Measurements from ENCODE around the gene MARCHF10.
"Not testable (repeated sequence)": the region's sequence is repeated elsewhere in the genome, so short reads cannot be mapped to it uniquely, and the experiment has no call there.

MARCHF10 gene

DNA sequence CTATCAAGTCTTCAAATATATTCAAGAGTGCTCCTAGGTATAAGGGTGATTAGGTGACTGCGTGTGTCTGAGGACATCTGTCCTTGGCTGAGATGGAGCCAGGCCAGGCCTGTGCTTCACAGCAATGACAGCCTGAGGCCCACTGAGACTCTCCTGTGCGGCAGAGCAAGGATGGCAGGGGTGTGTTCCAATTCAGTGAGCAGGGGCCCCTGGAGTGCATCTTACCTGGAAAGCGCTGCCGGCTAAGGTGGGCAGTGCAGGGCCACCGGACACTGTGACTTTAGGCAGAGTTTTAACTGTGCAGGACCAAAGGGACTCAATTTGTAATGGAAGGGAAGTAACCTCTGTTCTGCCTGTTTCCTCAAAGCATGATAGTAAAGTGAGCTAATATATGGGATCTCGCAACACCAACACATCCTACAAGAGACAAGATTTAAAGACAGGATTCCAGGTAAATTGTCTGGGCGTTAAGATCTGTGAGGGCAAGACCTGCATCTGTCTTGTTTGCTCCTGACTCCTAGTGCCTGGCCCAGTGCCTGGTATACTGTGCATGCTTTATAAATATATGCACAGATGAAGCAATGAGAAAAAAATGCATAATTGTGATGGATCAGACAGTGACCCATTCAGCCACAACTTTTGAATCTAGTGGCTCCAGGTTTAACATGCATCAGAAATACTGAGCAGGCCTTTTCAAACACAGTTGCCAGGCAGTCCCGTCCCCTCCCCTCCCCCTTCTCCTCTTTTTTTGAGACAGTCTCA, 93.9 kb downstream of the MARCHF10 start:
- DNase-seq = peak; percentile 75

DNA sequence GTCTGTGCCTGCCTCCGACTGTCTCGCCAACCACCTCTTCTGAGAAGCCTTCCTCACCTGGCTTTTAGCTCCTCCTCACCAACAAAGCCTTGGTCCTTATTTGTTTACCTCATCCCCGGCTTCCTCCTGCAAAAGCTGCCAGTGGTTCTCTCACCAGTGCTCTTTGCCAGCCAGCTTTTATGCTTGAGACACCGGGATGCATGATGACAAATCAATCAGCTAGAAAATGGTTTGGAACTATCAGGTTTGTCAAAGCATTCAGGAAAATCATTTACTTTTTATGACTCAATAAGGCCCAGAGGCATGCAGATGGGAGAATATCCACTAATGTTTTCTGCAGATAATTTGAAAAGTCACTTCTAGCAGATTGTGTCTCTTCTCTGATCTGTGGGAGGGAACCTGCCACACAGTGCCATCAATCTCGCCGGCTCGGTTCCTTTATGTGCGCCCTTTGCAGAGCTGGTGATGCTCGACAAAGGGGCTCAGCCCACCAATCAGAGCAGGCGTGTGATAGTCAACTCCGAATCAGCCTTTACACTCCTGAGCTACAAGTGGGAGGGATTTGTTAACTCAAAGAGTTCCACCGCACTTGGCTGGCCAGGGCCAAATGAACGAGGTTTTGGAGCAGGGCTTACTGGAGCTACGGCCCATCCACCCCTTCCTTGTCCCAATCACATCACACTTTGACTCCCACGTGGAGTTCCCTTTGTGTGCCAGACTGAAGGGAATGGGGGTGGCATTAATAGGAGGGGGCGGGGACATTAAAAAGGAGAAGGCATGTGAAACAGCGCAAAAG, 94.8 kb downstream of the MARCHF10 start:
- no peak for DNase-seq

DNA sequence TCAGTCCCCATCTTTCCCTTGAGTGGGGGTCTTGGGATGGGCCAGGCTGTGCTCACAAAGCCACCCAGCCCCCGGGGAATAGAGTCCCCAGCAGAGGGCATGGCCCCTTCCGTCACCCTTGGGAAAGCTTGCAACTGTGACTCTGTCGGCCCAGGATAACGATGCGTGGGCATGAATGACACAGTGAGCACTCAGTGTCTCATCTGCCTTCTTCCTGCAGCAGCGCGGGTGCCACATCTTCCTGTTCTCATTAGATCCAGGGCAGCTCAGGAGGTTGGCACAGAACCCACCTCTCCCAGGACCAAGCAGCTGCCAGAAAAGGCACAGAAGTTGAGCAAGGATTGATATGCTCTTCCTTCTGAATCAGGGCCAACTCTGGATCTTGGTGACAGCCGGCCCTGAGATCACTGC, 95.9 kb downstream of the MARCHF10 start:
- DNase-seq = no peak

DNA sequence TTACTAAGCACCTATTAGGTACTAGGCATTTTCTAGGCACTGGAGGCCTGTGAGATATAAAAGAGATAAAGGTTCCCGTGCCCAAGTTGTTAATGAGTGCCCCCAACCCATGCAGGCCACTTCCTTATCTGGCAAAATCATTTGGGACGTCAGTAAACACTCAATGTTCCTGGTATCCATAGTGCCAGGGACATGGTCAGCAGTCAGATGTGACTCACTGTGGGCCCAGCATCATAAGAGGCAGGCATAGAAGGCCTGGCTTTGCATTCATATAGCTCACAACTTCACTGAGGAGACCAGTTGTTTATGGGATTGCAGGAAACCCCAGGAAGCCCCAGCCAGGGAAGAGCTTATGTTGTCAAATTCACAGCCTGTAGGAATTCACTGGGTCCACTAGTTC, 99.5 kb downstream of the MARCHF10 start:
- DNase-seq = no peak

DNA sequence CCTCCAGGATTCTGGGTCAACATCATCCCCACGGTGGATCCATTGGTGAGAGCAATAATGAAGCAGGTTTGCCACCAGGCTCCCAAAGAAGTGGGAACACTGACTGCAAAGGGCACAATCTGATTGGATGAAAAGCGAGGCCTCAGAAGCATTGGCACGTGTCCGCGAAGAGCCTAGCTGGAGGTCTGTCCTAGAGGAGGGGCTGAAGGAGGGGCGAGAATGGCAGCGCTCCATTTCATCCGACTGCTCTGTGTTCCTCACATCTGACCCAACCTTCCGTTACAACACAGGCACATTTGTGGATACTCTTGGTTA, 100.7 kb downstream of the MARCHF10 start:
- DNase-seq = no peak

DNA sequence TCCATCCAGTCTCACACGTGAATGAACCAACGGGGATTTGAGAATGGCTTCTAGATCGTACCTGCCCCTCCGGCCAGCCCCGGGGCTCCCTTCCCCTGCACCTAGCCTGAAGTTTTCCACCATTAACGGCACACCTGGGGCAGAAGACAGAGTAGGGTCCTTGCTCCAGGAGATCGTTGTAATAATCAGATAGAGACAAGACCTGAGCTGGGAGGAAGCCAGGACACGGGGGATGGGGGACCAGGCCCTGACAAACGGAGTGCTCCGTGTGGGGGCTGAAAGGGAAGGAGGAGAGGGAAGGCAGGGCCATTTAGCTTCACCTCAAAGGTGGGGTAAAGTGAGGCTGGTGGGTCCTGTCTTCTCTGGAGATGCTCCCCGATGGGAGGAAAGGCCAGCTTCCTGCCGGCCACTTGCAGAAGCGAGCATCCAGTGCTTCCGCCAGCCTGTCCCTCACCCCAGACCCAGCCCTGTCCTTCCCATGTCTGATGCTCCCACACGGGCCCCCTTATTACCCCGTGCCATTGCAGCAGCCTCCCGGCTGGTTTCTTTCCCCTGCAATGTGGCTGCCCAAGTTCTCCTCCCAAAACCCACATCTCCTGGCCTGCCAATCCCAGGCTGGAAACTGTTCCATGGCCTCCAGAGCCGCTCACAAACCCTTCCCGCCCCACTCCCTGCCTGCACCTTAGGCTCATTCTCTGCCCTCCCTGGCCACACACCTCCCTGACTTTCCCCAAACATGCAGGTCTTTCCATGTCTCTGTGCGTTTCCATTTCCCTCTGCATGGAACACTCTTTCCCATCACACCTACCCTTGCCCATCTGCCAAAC, 101.3 kb downstream of the MARCHF10 start:
- no peak for DNase-seq

DNA sequence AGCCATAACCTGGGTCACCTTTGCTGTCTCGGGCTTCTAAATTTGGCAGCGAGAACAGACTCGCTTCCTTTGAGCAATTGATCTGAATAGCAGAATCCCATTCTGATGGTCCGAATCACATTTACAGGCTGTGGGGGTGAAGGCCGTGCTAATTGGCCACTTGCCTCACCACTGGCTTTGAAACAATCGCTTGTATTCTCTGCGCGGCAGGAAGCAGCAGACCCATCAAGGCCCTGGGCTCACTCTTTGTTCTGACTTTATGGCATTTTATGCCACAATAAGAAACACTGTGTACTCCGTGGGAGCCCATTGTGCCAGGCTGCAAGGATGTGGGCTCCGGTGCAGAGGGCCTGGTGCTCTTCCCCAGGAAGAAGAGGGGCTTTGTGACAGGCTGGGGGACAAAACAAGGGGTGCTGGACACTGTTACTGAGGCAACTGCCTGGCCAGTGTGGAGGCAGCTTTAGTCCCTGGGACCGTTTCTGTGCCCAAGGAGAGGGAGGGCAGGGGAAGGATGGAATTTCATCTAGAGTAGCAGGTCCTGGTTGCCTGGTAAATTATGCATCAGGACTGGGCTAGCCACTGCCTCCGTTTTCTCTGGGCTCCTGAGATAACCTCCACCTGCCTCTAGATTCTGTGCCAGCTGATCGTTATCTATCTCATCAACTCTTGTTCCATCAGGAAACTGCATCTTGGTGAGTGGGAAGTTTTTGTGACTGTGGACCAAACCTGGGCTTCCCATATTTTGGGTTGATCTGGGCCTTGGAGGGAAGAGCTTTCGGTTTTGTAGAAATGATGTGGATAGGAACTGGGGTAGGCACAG, 102.1 kb downstream of the MARCHF10 start:
- peak; percentile 52 for DNase-seq

DNA sequence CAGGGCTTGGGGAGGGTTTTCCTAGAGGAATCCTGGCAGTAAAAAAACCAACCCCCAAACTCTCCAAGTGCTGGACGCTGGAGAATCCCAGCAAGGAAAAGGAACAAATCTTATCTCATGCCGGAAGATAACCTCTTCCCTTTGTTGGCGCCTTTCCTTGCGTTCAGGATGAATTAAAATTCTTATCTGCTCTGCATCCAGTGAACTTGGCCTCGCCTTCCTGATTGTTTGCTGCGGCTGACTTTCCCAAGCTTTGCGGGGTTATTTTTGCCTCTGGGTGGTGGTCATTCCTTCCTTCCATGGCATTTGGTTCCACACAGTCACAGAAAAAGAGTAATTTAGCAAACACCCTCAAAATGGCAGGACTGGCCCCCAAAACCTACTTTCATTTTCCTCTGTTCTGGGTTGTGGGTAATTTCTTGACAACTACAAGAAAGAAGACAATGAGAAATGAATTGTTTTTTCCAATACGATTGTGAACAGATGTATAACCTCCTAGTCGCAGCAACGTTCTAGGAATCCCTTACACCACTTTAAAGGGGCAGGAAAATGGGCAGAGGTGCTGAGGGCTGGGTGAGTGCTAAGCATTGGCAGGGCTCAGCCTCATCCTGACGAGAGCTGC, 102.8 kb downstream of the MARCHF10 start:
- peak; percentile 36 for DNase-seq

DNA sequence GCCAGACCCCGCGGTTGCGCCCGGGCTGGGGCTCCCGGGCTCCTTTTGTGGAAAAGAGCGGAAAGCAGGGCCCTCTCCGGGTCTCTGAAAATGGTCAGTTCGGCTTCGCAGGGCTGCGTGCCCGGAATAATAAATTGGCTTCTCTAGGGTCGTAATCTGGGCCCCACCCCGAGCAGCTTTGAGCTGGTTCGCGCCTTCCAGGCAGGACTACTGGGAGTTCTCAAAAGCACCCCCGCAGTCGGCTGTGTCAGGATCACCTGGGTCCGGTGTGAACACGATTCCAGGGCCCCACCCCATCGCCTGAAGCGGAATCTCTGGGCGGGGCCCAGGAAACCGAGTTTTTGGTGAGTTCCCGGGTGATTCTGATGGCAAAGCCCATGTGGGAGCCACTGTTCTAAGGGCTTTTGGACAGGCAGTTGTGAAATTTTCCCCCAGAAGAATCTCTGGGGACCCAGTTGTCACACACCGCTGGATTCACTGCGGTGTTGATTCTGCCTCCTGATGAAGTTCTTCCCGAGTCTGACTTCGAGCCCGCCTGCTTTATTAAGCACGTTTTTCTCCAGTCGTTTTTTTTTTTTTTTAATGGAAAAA, 103.6 kb downstream of the MARCHF10 start:
- peak; percentile 53 for DNase-seq

DNA sequence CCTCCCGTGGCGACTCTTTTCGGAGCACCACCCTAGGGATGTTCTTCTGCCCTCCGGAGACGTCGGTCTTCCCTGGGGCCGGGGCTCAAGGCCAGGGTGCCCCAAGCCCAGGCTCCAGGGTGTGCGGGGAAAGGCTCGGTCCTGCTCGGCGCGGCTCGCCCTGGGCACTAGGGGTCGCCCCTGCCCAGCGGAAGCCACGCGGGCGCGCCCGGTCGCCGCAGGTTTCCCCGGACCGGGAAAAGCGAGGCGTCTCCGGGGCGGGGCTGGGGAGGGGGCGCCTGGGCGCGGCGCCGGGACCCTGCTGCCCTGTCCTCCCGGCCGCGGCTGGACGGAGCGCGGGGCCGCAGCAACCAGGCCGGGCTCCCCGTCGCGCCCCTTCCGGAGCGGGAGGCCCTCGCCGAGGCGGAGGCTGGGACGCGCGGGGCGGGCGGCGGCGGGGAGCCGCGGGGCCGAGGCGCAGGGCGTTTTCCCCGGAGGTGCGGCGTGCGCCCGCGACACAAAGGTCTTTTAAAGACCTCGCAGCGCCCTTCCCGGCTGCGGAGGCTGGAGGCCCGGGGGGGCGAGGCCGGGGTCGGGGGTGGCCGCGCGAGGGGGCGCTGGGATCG, 104.2 kb downstream of the MARCHF10 start:
- DNase-seq = peak; percentile 68

DNA sequence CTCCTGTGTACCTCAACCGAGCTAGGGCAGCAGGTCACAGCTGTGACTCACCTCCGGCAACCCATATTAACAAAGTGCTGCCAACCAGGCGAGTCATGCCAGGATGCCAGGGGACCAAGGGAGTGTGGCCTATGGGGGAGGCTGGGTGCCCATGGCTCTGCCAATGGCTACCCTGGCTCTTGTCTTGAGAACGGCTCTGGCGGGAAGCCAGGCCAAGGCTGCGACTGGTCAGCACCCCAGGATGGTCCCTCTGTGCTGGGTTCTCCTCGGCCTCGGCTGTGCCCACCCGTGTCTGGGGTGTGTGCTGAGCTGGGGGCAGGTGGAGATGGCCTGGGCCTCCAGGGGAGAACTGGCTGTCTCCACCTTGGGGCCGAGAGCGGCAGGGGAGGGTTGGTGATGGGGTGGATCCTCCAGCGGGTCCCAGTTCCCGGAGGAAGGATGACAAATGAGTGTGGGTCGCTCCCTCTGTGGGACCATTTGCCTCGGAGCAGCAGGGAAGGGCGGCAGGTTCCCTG, 104.8 kb downstream of the MARCHF10 start:
- DNase-seq = peak; percentile 59

DNA sequence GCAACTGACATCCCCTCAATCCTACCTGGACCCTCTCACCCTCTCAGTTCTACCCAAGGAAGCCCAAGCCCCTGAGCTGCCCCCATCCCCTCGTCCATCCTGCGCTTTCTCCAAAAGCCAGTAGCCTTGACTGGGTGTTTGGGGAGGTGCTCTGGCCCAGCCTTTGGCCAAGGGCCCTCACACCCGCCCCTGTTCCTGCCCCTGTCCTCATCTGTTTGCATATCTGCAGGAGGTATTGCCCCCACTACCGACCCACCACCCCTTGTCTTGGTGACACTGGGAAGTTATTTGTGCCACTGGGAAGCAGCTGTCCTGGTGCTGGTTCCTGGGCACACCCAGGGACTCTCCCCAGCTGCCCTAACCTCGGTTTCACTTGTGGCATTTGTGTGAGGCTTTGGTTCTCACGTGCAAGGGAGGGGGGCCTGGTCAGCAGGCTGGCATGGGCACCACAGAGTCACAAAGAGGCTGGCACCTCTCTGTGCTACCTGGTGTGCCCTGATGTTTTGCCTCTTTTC, 105.3 kb downstream of the MARCHF10 start:
- DNase-seq = no peak

DNA sequence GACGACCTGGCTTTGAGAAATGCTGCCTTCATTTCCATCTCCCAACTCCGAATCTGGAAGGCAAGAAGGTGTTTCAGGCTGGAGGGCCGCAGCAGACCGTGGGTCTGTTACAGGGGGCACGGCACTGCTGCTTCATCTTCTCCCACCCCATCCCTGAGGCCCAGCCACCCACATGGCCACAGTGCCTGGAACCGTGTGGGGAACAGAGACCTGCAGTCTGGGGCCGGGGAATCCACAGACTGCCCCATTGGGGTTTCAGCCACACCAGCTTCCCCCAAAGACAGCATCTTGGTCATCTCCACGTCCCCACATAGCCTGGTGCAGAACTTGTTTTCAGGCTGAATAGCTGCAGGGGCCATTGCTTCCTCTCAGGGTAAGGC, 106.4 kb downstream of the MARCHF10 start:
- no peak for DNase-seq

DNA sequence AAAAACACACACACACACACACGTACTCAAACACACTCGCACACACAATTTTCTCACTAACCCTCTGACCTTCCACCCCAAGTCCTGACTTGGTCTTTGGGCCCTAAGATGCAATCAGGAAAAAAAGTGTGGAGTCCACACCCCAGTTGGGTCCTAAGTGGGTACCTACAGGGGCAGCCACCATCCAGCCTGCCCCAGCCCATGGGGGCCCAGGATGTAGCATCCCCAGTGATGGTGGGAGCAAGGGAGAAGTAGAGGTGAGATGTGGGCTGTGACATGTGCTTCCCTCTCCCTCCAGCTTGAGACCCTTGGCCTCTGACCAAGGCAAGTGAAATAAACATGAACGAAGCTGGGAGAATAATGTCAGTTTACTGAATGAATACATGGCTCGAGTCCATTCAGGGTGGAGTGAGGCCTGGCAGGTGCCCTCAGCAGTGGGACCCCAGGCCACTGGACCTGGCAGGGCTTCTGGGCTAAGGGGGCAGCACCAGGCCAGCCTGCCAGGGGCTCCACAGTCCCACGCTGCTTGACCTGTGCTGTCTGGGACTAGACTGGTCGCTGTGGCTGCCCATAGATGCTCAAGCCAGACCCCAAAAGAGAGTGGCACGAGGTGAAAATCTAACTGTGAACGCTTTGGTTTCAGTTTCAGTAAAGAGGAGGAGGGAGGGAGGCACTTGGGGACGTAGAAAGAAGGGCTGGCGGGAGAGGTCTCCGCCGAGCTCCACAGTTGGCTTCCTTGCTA, 107.0 kb downstream of the MARCHF10 start:
- DNase-seq = no peak

DNA sequence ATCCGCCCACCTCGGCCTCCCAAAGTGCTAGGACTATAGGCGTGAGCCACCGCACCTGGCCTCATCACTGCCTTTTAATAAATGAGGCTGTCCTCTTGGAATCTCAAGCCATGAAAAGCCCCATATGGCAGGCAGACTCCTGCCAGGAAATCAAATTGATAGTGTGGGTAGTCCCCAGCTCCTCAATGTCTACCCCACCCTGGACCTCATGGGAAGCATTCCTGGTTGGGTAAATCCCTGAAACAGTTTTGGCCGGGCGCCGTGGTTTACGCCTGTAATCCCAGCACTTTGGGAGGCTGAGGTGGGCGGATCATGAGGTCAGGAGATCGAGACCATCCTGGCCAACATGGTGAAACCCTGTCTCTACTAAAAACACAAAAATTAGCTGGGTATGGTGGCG, 109.7 kb downstream of the MARCHF10 start:
- DNase-seq = peak; percentile 64

DNA sequence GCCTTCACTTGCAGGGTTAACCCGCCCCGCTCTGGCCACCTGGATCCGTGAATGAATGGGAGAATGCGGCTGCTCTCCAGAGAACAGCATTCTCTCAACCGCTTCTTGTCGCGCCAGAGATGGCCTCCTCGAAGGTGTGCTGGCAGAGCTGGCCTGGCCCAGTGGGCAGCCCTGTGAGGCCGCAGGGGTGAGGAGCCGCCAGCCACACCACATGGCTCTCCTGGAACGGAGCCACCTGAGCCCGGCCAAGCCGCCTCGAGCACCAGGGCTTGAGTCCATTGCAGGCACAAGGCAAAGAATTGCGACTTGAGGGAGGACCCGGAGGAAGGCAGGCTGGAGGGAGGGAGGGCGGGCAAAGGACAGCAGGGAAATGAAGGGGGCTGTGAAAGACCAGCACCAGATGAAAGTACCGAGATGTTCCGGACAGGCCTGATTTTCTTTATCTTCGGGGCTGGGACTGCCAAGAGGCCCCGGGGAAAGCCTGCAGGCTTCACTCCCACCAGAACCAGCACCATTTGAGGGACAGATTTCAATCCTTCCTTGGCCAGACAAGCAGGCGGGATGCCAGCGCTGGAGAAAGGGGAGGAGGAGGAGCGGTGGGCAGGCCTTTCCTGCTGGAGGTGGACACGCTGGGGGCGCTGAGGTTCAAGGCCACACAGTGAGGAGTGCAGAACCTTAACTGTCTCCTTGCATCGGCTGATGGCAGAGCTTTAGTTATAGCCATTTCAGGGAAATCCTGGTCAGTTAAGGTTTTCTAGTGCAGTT, 111.2 kb downstream of the MARCHF10 start:
- DNase-seq = no peak

DNA sequence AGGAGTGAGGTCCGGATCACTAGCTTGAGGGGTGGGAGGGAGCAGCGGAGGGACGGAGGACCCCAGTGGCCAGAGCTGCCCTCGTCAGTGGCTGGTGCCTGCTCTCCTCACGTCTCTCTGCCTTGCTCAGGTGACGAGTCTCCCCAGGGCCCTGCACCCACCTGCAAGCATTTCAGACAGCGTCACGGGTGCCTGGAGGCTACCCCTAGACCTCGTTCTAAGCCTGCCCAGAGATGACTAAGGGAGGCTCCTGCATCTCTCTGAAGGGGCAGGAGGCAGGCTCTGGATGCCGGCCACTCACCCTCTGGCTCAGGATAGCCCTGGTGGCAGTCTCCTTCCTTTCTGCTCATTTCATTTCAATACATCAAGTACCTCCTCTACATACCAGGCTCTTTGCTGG, 111.9 kb downstream of the MARCHF10 start:
- no peak for DNase-seq

DNA sequence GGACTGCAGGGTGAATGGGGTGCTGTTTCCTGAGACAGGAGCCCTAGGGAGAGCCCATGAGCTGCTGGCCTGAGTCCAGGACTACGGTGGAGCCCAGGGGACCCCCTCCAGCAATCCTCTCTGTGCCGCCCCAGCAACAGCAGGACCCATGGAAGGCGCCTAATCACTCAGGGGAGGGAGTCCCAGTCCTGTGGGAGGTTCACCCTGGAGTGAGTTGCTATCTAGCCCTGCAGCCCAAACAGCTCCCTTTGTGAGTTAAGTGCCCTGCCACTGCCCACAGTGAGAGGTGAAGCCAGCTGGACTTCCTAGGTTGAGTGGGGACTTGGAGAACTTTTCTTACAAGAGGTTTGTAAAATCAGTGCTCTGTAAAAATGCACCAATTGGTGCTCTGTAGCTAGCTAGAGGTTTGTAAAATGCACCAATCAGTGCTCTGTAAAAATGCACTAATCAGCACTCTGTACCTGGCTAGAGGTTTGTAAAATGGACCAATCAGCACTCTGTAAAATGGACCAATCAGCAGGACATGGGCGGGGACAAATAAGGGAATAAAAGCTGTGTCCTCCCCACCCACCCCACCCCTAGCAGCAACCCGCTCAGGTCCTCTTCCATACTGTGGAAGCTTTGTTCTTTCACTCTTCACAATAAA, 112.9 kb downstream of the MARCHF10 start:
- not testable (repeated sequence) for DNase-seq

Measured in fibroblast of skin of right biceps (primary cell).